OCI-LY7 (cell line): Measurements from ENCODE around the gene ZNF83. TPM values are rescaled to one million over a fixed set of nuclear protein-coding genes. Genes with fewer than 3 reads are reported as not detected.

Experiments
- BruUV-seq: library from RNA; stranded (reverse); fragments of 400-500 nt; replicated peaks from 2 replicates; lab custom pipeline; 2021; lab: Mats Ljungman, UMichigan
- CTCF ChIA-PET: fragments of 300-600 bp; sonication (Branson Sonifier 250); formaldehyde crosslinking; loops from one replicate; lab custom pipeline; 2022; ENCODE audit warnings: antibody characterized with exemption; ENCODE audit not compliant: unreplicated experiment; lab: Charles Lee
- POLR2A ChIA-PET: fragments of 300-600 bp; sonication (Branson Sonifier 250); formaldehyde crosslinking; loops from one replicate; lab custom pipeline; 2022; ENCODE audit warnings: antibody characterized with exemption; lab: Charles Lee
- DNase-seq: peaks from one replicate; pipeline ENCODE4 v3.0.0-alpha.2; 2015; ENCODE audit warnings: low spot score
- H2AFZ ChIP-seq: fragments of 200-600 bp; sonication (generic), shearing (Covaris generic); 2 replicates; pipeline ENCODE4 v1.6.1; 2014; ENCODE audit warnings: mild to moderate bottlenecking, antibody characterized with exemption, low read length, moderate library complexity
- H3K27ac ChIP-seq: fragments of 200-600 bp; sonication (generic); 2 replicates; pipeline ENCODE4 v1.5.1; 2014; ENCODE audit warnings: mixed run types, low read depth, mild to moderate bottlenecking, moderate library complexity, low read length, inconsistent platforms; ENCODE audit not compliant: poor library complexity, severe bottlenecking
- H3K36me3 ChIP-seq: fragments of 200-600 bp; sonication (generic); 2 replicates; pipeline ENCODE4 v1.6.1; 2014; ENCODE audit warnings: mild to moderate bottlenecking, antibody characterized with exemption, low read length, moderate library complexity, mixed read lengths; ENCODE audit not compliant: insufficient read depth
- H3K4me1 ChIP-seq: fragments of 200-600 bp; sonication (generic); 2 replicates; pipeline ENCODE4 v1.5.1; 2014; ENCODE audit warnings: mild to moderate bottlenecking, low read length; ENCODE audit not compliant: insufficient read depth, poor library complexity, severe bottlenecking
- H3K4me2 ChIP-seq: fragments of 200-600 bp; sonication (generic); 2 replicates; pipeline ENCODE4 v1.6.1; 2014; ENCODE audit warnings: mild to moderate bottlenecking, low read length
- H3K4me3 ChIP-seq: fragments of 200-600 bp; sonication (generic); 2 replicates; pipeline ENCODE4 v1.5.1; 2014; ENCODE audit warnings: mild to moderate bottlenecking, low read depth, low read length; ENCODE audit not compliant: poor library complexity, severe bottlenecking
- H3K79me2 ChIP-seq: fragments of 200-600 bp; sonication (generic); 2 replicates; pipeline ENCODE4 v1.6.1; 2016; ENCODE audit warnings: low read depth, mild to moderate bottlenecking, low read length, moderate library complexity, mixed read lengths; ENCODE audit not compliant: insufficient read depth
- H3K9me2 ChIP-seq: fragments of 200-600 bp; sonication (generic); 2 replicates; pipeline ENCODE4 v1.6.1; 2016; ENCODE audit warnings: mild to moderate bottlenecking, low read length, mixed read lengths; ENCODE audit not compliant: insufficient read depth
- H3K9me3 ChIP-seq: fragments of 200-600 bp; sonication (generic); 2 replicates; pipeline ENCODE4 v1.6.1; 2014; ENCODE audit warnings: mild to moderate bottlenecking, mixed run types, low read length, mixed read lengths
- H4K20me1 ChIP-seq: fragments of 200-600 bp; sonication (generic); 2 replicates; pipeline ENCODE4 v1.6.1; 2014; ENCODE audit warnings: mild to moderate bottlenecking, antibody characterized with exemption, low read length, moderate library complexity, mixed read lengths; ENCODE audit not compliant: insufficient read depth
- EZH2phosphoT487 ChIP-seq: fragments of 200-600 bp; sonication (generic); IDR thresholded peaks from 2 replicates; pipeline ENCODE4 v1.6.1; 2018; ENCODE audit warnings: low read depth, borderline replicate concordance, mild to moderate bottlenecking, mixed run types, antibody characterized with exemption, low read length, moderate library complexity, mixed read lengths
- intact Hi-C: fragments of 100-400 bp; cut with micrococcal nuclease; formaldehyde crosslinking; loops from one replicate; pipeline ENCODE4 v1.10.0; 2022; ENCODE audit not compliant: unreplicated experiment
- total RNA-seq, 2 experiments: library from RNA; depleted of rRNA in 1 of 2; stranded (reverse); fragments of >200 nt in 1 of 2; shearing (Covaris generic) in 1 of 2; gene quantifications; 2 replicates each; pipeline ENCODE4 v1.2.3, GENCODE V29; 2014 to 2022
- TF ChIP-seq, protein P1 (sequence below): fragments of 200-600 bp; sonication (generic); conservative IDR thresholded peaks from 2 replicates; pipeline ENCODE4 v1.5.1; 2014; ENCODE audit warnings: mild to moderate bottlenecking, antibody characterized with exemption, low read length, moderate library complexity, mixed read lengths

Gene ZNF83
- total RNA-seq, 2 experiments from 2014 or later = 47.2 to 59.4 TPM

DNA sequence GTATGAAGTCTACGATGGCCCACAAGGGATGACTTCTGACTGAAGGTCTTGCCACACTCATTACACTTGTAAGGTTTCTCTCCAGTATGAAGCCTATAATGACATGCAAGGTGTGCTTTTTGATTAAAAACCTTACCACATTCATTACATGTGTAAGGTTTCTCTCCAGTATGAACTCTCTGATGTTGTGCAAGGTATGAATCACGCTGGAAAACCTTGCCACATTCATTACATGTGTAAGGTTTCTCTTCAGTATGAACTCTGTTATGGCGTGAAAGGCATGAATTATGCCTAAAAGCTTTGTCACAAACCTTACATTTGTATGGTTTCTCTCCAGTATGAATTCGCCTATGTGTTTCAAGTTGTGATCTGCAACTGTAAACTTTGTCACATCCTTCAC, 15.0 kb upstream of the ZNF83 start:
- TF ChIP-seq EZH2phosphoT487 = no peak
- TF ChIP-seq, protein P1, sequence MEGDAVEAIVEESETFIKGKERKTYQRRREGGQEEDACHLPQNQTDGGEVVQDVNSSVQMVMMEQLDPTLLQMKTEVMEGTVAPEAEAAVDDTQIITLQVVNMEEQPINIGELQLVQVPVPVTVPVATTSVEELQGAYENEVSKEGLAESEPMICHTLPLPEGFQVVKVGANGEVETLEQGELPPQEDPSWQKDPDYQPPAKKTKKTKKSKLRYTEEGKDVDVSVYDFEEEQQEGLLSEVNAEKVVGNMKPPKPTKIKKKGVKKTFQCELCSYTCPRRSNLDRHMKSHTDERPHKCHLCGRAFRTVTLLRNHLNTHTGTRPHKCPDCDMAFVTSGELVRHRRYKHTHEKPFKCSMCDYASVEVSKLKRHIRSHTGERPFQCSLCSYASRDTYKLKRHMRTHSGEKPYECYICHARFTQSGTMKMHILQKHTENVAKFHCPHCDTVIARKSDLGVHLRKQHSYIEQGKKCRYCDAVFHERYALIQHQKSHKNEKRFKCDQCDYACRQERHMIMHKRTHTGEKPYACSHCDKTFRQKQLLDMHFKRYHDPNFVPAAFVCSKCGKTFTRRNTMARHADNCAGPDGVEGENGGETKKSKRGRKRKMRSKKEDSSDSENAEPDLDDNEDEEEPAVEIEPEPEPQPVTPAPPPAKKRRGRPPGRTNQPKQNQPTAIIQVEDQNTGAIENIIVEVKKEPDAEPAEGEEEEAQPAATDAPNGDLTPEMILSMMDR = no peak

DNA sequence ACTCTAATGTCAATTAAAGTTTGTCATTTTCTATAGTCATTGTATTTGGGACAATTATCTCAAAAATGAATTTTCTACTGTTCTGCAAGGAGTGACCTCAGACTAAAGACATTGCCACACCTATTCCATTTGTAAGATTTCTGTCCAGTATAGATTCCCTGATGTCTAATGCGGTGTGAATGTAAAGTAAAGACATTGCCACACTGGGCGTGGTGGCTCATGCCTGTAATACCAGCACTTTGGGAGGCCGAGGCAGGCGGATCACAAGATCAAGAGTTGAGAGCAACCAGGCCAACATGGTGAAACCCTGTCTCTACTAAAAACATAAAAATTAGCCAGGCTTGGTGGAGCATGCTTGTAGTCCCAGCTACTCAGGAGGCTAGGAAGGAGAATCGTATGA, 13.8 kb upstream of the ZNF83 start:
- Histone ChIP-seq H4K20me1 (no peaks in the 10 kb centered on the region), H3K36me3 (peaks cover 89% of the 10 kb centered on the region), H3K4me2 (no peak overlapping the region), H3K4me1 (no peaks in the 10 kb centered on the region), H3K4me3 (no peak overlapping the region), H3K79me2 (no peaks in the 10 kb centered on the region), H3K27ac (no peak overlapping the region), H3K9me2 (no peaks in the 10 kb centered on the region), H3K9me3 (no peaks in the 10 kb centered on the region), H2AFZ (no peak overlapping the region)
- DNase-seq = no peak
- POLR2A ChIA-PET = interaction anchor here (0.6 kb wide), 1 partner anchor 123 kb away, joined by 3 read pairs; no protein-coding TSS in a partner anchor
- intact Hi-C loops = no loop called here
- CTCF ChIA-PET = no interaction called here
- BruUV-seq = no TSS peak
- no peak for TF ChIP-seq EZH2phosphoT487
- TF ChIP-seq, protein P1 = no peak

More for the DNA sequence above, 15.0 kb upstream of the ZNF83 start:
- no peak overlapping the region for H2AFZ ChIP-seq
- H3K9me3 ChIP-seq = no peaks in the 10 kb centered on the region
- BruUV-seq = no TSS peak
- intact Hi-C loops = no loop called here
- no peak overlapping the region for H3K4me2 ChIP-seq
- no peaks in the 10 kb centered on the region for H4K20me1 ChIP-seq
- no peak overlapping the region for H3K4me3 ChIP-seq
- no peaks in the 10 kb centered on the region for H3K9me2 ChIP-seq
- H3K4me1 ChIP-seq = no peaks in the 10 kb centered on the region
- no peak overlapping the region for H3K27ac ChIP-seq
- DNase-seq = no peak
- ChIA-PET POLR2A (no interaction called here), CTCF (no interaction called here)
- no peaks in the 10 kb centered on the region for H3K79me2 ChIP-seq
- H3K36me3 ChIP-seq = peaks cover 95% of the 10 kb centered on the region

DNA sequence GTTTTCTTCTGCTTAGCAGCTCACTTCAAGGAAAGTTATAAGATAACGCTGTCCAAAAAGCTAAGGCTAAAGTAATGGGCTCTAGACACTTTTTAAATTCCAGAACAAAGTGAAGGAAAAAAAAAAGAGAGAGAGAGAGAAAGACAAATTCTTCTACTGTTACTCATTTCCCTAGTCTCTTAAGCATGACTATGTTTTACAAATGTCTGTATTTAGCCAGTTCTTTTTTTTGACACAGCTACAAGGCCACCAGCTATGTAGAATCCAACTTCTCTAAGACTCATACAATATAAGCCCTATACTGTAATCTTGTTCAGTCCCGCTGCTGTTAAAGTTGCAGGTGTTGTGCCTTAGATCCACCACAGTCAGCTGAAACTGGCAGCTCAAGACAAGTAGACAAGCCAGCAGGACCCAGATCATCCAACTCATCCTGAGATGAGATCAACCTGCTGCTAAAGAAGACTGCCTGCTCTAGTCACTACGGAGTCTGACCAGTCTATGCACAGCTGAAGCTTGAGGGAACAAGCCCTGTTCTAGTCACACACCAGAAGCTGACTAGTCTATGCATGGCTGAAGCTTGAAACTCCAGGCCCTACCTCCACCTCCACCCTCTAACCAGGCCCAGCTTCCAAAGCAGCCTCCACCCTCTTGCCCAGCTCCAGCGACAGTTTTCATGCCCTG, 10.3 kb upstream of the ZNF83 start:
- intact Hi-C loops = no loop called here
- Histone ChIP-seq H3K27ac (no peak overlapping the region), H3K36me3 (peaks cover 54% of the 10 kb centered on the region), H3K79me2 (no peaks in the 10 kb centered on the region), H4K20me1 (no peaks in the 10 kb centered on the region), H3K4me3 (no peak overlapping the region), H3K9me2 (no peaks in the 10 kb centered on the region), H3K4me1 (no peaks in the 10 kb centered on the region), H2AFZ (no peak overlapping the region), H3K4me2 (no peak overlapping the region), H3K9me3 (no peaks in the 10 kb centered on the region)
- DNase-seq = no peak
- TF ChIP-seq, protein P1 = no peak
- no peak for TF ChIP-seq EZH2phosphoT487
- ChIA-PET POLR2A (no interaction called here), CTCF (no interaction called here)
- BruUV-seq = no TSS peak
